Neural progenitor cell (in vitro differentiated cells): Measurements from ENCODE around the gene SYTL2. TPM values are rescaled to one million over a fixed set of nuclear protein-coding genes. Genes with fewer than 3 reads are reported as not detected.

ENCODE experiments used
- DNase-seq: peaks from one replicate; pipeline ENCODE4 v3.0.0-alpha.2; 2016; ENCODE audit warnings: low spot score
- H2AFZ ChIP-seq: fragments of 200-600 bp; sonication (generic); replicated peaks from 2 replicates; pipeline ENCODE4 v1.6.1; 2016; ENCODE audit warnings: antibody characterized with exemption
- H3F3A ChIP-seq: fragments of 200-600 bp; sonication (generic); 2 replicates; pipeline ENCODE4 v1.6.1; 2016; ENCODE audit warnings: antibody characterized with exemption, low read depth
- H3K27ac ChIP-seq: fragments of 200-600 bp; sonication (generic); 2 replicates; pipeline ENCODE4 v1.5.1; 2016; ENCODE audit warnings: mild to moderate bottlenecking
- H3K27me3 ChIP-seq: fragments of 200-600 bp; sonication (generic); 2 replicates; pipeline ENCODE4 v1.6.1; 2016; ENCODE audit warnings: mild to moderate bottlenecking, moderate library complexity
- H3K36me3 ChIP-seq: fragments of 200-600 bp; sonication (generic); 2 replicates; pipeline ENCODE4 v1.5.1; 2016
- H3K4me1 ChIP-seq: fragments of 200-600 bp; sonication (generic); 2 replicates; pipeline ENCODE4 v1.6.1; 2016; ENCODE audit warnings: mixed run types
- H3K4me2 ChIP-seq: fragments of 200-600 bp; sonication (generic); 2 replicates; pipeline ENCODE4 v1.6.1; 2016
- H3K4me3 ChIP-seq: fragments of 200-600 bp; sonication (generic); 2 replicates; pipeline ENCODE4 v1.5.1; 2016
- H3K79me2 ChIP-seq: fragments of 200-600 bp; sonication (generic); 2 replicates; pipeline ENCODE4 v1.6.1; 2016; ENCODE audit warnings: low read depth
- H3K9ac ChIP-seq: fragments of 200-600 bp; sonication (generic); 2 replicates; pipeline ENCODE4 v1.6.1; 2016
- H3K9me3 ChIP-seq: fragments of 200-600 bp; sonication (generic); 2 replicates; pipeline ENCODE4 v1.5.1; 2016; ENCODE audit warnings: low read depth
- H4K20me1 ChIP-seq: fragments of 200-600 bp; sonication (generic); 2 replicates; pipeline ENCODE4 v1.6.1; 2016; ENCODE audit warnings: low read depth
- H3K27ac Mint-ChIP-seq: 3 replicates; pipeline ENCODE4 v1.8.0; 2021; ENCODE audit warnings: mixed read lengths
- H3K27me3 Mint-ChIP-seq: 2 replicates; pipeline ENCODE4 v1.8.0; 2022; ENCODE audit warnings: low read depth, mild to moderate bottlenecking, inconsistent platforms, moderate library complexity, mixed read lengths; ENCODE audit not compliant: insufficient read depth
- H3K36me3 Mint-ChIP-seq: 3 replicates; pipeline ENCODE4 v1.8.0; 2021; ENCODE audit warnings: mixed read lengths
- H3K4me1 Mint-ChIP-seq: 3 replicates; pipeline ENCODE4 v1.8.0; 2021; ENCODE audit warnings: mixed read lengths
- H3K4me3 Mint-ChIP-seq: 3 replicates; pipeline ENCODE4 v1.8.0; 2021; ENCODE audit warnings: mild to moderate bottlenecking, moderate library complexity, mixed read lengths
- H3K9me3 Mint-ChIP-seq: 3 replicates; pipeline ENCODE4 v1.8.0; 2020; ENCODE audit warnings: mixed read lengths
- CTCF ChIP-seq: fragments of 200-600 bp; sonication (generic); IDR thresholded peaks from 2 replicates; pipeline ENCODE4 v1.5.1; 2017; ENCODE audit warnings: antibody characterized with exemption, mild to moderate bottlenecking
- EZH2 ChIP-seq: fragments of 200-600 bp; sonication (generic); IDR thresholded peaks from 2 replicates; pipeline ENCODE4 v1.6.1; 2017; ENCODE audit warnings: antibody characterized with exemption, mild to moderate bottlenecking, moderate library complexity
- EZH2phosphoT487 ChIP-seq: fragments of 200-600 bp; sonication (generic); IDR thresholded peaks from 2 replicates; pipeline ENCODE4 v1.6.1; 2017; ENCODE audit warnings: antibody characterized with exemption
- total RNA-seq: library from RNA; depleted of rRNA; stranded (reverse); fragments of >200 nt; gene quantifications from 2 replicates; pipeline ENCODE4 v1.2.3, GENCODE V29; 2015; ENCODE audit warnings: low replicate concordance

SYTL2 gene
- total RNA-seq, 1 donor from 2014 or later: 34.1 TPM

- no peaks in the 10 kb centered on the region for H3K79me2 ChIP-seq
- DNase-seq: no peak
- Mint-ChIP-seq H3K27ac (no peak overlapping the region), H3K9me3 (no peaks in the 10 kb centered on the region), H3K27me3 (peaks cover 3% of the 10 kb centered on the region), H3K36me3 (no peaks in the 10 kb centered on the region), H3K4me3 (no peak overlapping the region), H3K4me1 (no peaks in the 10 kb centered on the region)
- H3K4me1 ChIP-seq: no peaks in the 10 kb centered on the region
- H3K4me3 ChIP-seq: no peak overlapping the region
- TF ChIP-seq CTCF (no peak), EZH2phosphoT487 (no peak), EZH2 (no peak)
- H3K27ac ChIP-seq: no peak overlapping the region
- H3K9ac ChIP-seq: no peak overlapping the region
- H3K36me3 ChIP-seq: no peaks in the 10 kb centered on the region
- H3K27me3 ChIP-seq: no peaks in the 10 kb centered on the region
- no peaks in the 10 kb centered on the region for H4K20me1 ChIP-seq
- no peaks in the 10 kb centered on the region for H3K9me3 ChIP-seq
- H2AFZ ChIP-seq: no peak overlapping the region
- no peaks in the 10 kb centered on the region for H3F3A ChIP-seq
- no peak overlapping the region for H3K4me2 ChIP-seq
These were observed 12.6 kb downstream of the SYTL2 start for GRCh38 chr11:85798361-85798760.

- H3K4me2 ChIP-seq: no peak overlapping the region
- no peak overlapping the region for H3K4me3 Mint-ChIP-seq
- no peaks in the 10 kb centered on the region for H3K4me1 Mint-ChIP-seq
- H3K27ac Mint-ChIP-seq: no peak overlapping the region
- H3K9me3 ChIP-seq: no peaks in the 10 kb centered on the region
- H3K4me3 ChIP-seq: no peak overlapping the region
- H3K27me3 ChIP-seq: no peaks in the 10 kb centered on the region
- no peaks in the 10 kb centered on the region for H3F3A ChIP-seq
- H3K27me3 Mint-ChIP-seq: peaks cover 3% of the 10 kb centered on the region
- no peaks in the 10 kb centered on the region for H3K79me2 ChIP-seq
- no peaks in the 10 kb centered on the region for H4K20me1 ChIP-seq
- no peak overlapping the region for H3K27ac ChIP-seq
- H2AFZ ChIP-seq: no peak overlapping the region
- TF ChIP-seq EZH2phosphoT487: no peak
- TF ChIP-seq EZH2: no peak
- TF ChIP-seq CTCF: no peak
- H3K9me3 Mint-ChIP-seq: no peaks in the 10 kb centered on the region
- no peak overlapping the region for H3K9ac ChIP-seq
- DNase-seq: no peak
- no peaks in the 10 kb centered on the region for H3K4me1 ChIP-seq
- H3K36me3 Mint-ChIP-seq: no peaks in the 10 kb centered on the region
- no peaks in the 10 kb centered on the region for H3K36me3 ChIP-seq
These were observed 15.0 kb downstream of the SYTL2 start for GRCh38 chr11:85795712-85796487.

- no peaks in the 10 kb centered on the region for H3K36me3 Mint-ChIP-seq
- H3K27me3 Mint-ChIP-seq: no peaks in the 10 kb centered on the region
- Histone ChIP-seq H3K4me2 (no peak overlapping the region), H3K79me2 (no peaks in the 10 kb centered on the region), H3F3A (no peaks in the 10 kb centered on the region), H2AFZ (no peak overlapping the region), H3K27me3 (no peaks in the 10 kb centered on the region), H3K9ac (no peak overlapping the region), H3K27ac (no peak overlapping the region), H3K9me3 (no peaks in the 10 kb centered on the region), H3K4me1 (no peaks in the 10 kb centered on the region), H3K4me3 (no peak overlapping the region), H4K20me1 (no peaks in the 10 kb centered on the region), H3K36me3 (no peaks in the 10 kb centered on the region)
- H3K4me3 Mint-ChIP-seq: no peak overlapping the region
- no peak overlapping the region for H3K27ac Mint-ChIP-seq
- TF ChIP-seq EZH2: no peak
- no peak for TF ChIP-seq EZH2phosphoT487
- TF ChIP-seq CTCF: no peak
- no peaks in the 10 kb centered on the region for H3K9me3 Mint-ChIP-seq
- H3K4me1 Mint-ChIP-seq: no peaks in the 10 kb centered on the region
- no peak for DNase-seq
These were observed 19.4 kb downstream of the SYTL2 start for GRCh38 chr11:85791409-85791990.
